ENCODE results near the gene PRR20B.
"Not testable (repeated sequence)": the region's sequence is repeated elsewhere in the genome, so short reads cannot be mapped to it uniquely, and the experiment has no call there.

The PRR20B gene

GRCh38 chr13:57147188-57147587 is at the start of gene PRR20B:
PRR20B (plus strand) TSS chr13:57147488; CDS start chr13:57147875, 387 bp downstream.
- DNase-seq = not testable (repeated sequence)

DNA sequence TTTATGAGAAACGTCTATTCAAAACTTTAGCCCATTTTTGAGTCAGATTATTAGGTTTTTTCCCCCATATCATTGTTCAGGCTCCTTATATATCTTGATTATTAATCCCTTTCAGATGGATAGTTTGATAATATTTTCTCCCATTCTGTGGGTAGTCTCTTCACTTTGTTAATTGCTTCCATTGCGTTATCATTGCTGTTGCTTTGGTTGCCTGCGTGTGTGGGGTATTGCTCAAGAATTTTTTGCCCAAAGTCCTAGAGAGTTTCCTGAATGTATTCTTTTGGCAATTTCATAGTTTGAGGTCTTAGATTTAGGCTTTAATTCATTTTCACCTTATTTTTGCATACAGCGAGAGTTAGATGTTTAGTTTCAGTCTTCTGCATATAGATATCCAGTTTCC is 32.3 kb upstream of the PRR20B start:
- DNase-seq = no peak

- DNase-seq = peak; percentile 72 to 89
Measured at GRCh38 chr13:57123681-57124080, 23.6 kb upstream of the PRR20B start.

DNA sequence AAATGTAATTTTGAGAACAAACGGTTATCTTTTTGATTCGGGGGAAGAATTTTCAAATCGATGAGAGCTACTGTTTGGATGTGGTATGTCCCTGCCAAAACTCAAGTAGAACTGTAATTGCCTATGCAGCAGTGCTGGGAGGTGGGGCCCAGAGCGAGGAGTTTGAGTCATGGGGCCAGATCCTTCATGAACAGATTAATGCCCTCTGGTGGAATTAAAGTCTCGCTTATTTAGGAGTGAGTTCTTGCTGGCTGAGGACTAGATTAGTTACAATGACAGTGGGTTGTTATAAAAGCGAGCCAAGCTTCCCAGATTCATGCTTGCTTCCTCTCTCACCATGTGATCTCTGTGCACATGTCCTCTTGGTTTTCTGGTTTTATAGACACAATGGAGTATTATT is 18.4 kb upstream of the PRR20B start:
- peak in 1 of 2 experiments; percentile 5 for DNase-seq

DNA sequence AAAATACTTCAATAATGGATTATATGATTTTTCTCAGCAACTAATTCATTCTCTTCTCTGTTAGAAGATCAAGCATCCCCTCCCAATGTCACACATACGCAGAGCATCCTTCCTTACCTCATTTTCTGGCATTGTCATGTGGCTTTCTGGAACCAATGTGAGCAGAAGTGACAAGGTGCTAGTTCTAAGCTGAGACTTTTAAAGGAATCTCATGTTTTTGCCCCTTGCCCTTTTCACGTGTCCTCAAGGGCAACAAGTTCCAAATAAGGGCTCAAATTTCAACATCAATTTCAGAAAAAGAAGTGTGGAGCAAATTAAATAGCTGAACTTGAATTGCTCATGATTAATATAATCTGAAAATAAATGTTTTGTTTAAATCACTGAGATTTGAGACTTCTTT is 11.2 kb upstream of the PRR20B start:
- no peak for DNase-seq

DNA sequence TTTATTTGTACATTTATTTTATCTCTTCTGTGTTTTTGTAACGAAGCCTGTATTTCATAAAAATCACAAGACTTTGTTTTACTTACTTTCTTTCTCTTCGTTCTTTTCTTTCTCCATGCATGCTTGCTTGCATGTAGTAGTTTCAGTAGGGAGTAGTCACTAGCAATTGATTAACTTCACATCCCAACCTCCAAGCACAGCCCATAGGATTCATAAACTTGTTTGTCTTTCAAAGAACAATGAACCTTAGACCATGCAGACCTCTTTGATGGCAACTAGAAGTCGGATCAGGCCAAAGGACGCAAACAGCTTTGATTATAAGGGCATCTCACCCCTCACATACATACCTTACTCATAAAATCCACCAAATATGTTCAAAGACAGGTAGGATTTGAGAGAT is 9.7 kb upstream of the PRR20B start:
- DNase-seq = no peak

DNA sequence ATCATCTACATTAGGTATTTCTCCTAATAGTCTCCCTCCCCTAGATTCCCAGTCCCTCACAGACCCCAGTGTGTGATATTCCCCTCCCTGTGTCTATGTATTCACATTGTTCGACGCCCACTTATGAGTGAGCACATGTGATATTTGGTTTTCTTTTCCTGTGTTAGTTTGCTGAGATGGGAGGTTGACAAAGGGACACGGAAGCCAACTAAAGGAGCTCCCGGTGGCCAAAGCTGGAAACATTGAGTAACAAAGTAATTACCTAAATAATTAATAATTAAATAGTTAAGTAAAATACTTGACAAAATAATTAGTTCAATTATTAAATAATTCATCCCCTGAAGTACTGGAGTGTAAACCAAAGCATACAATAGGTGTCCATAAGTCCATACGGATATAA is 8.3 kb upstream of the PRR20B start:
- DNase-seq = no peak

- DNase-seq = not testable (repeated sequence)
Measured at GRCh38 chr13:57139781-57140180, 7.5 kb upstream of the PRR20B start.

GRCh38 chr13:57140235-57140968 is 6.9 kb upstream of the PRR20B start, which contains the start of gene PRR20A:
PRR20A (plus strand) TSS chr13:57140918; CDS start chr13:57141305, 387 bp downstream.
- not testable (repeated sequence) for DNase-seq

DNA sequence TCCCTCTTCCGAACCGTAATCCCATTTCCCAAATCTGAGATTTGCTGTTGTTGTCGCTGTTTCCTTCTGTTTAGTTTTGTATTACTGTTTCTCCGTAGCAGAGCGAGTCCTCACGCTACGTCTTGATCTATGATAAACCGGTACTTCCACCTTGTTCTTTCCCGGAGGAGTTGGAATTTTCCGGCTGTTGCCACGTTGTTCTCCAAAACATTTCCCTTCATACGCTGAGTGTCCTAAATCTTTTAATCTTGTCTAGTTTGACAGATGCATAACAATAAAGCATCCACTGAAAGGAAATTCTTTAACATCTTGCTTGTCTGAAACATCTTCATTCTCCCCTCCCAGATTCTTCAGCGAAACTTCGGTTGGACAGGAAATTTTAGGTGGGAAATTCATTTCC is 818 bp downstream of the PRR20B start:
- DNase-seq = not testable (repeated sequence)

DNA sequence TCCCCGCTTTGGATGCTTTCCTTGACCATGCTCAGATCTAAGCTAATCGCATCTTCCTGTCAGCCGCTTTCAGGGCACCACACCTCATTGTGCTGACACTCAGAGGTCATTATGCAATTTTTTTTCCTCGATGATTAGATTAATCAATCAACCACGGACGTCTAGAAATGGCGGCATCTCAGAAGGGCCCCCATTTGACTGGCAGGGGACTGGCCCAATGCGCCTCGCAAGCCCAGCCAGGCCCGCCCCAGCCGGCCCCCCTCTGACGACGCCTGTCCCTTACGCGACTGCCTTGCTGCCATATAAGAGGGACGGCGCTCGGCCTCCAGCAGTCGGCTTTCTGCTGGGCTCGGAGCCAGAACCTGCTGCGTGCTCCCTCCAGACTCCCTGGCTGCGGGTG is 6.5 kb downstream of the PRR20B start, which contains the start of gene PRR20C:
PRR20C (plus strand) TSS at position 301 of the 400 bp plus-strand sequence. CDS start 387 bp downstream, outside the sequence.
- DNase-seq = not testable (repeated sequence)

DNA sequence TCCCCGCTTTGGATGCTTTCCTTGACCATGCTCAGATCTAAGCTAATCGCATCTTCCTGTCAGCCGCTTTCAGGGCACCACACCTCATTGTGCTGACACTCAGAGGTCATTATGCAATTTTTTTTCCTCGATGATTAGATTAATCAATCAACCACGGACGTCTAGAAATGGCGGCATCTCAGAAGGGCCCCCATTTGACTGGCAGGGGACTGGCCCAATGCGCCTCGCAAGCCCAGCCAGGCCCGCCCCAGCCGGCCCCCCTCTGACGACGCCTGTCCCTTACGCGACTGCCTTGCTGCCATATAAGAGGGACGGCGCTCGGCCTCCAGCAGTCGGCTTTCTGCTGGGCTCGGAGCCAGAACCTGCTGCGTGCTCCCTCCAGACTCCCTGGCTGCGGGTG is 13.0 kb downstream of the PRR20B start, which contains the start of gene PRR20D:
PRR20D (plus strand) TSS at position 301 of the 400 bp plus-strand sequence. CDS start 387 bp downstream, outside the sequence.
- DNase-seq = not testable (repeated sequence)

DNA sequence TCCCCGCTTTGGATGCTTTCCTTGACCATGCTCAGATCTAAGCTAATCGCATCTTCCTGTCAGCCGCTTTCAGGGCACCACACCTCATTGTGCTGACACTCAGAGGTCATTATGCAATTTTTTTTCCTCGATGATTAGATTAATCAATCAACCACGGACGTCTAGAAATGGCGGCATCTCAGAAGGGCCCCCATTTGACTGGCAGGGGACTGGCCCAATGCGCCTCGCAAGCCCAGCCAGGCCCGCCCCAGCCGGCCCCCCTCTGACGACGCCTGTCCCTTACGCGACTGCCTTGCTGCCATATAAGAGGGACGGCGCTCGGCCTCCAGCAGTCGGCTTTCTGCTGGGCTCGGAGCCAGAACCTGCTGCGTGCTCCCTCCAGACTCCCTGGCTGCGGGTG is 19.6 kb downstream of the PRR20B start, which contains the start of gene PRR20E:
PRR20E (plus strand) TSS at position 301 of the 400 bp plus-strand sequence. CDS start 387 bp downstream, outside the sequence.
- DNase-seq = not testable (repeated sequence)

DNA sequence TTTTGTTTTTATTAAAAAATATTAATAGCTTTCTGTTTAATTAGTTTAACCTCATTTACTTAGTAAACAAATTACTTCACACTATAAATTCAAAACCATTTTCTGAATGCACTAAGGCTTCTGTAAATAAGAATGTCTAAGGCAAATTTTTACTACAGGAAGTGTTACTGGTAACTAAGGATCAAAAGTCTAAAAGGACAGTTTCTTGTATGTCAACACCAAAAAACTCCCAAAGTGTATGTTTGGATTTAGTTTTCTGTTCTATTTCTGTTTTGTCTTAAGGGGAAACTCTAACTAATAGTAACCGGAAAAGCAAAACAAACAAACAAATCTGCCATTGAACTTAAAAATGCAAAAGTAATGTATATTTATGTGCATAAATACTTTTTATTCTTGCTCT is 44.4 kb downstream of the PRR20B start:
- DNase-seq = no peak

All from NCI-H446 (cell line).